Right lobe of liver (tissue), 6 donors: Measurements from ENCODE around the gene MCC. TPM values are rescaled to one million over a fixed set of nuclear protein-coding genes. Genes with fewer than 3 reads are reported as not detected.

ENCODE experiments used
- ATAC-seq, 4 donors: fragments of 200-7000 bp; cut with Tn5 transposase; one replicate each; pipeline ENCODE4 v1.9.1; 2020; ENCODE audit warnings: mild to moderate bottlenecking in 4 of 4, moderate library complexity in 4 of 4
- DNase-seq, 3 donors: peaks; one replicate each; pipeline ENCODE4 v3.0.0-alpha.2; 2020
- H3K27ac ChIP-seq, 3 donors: fragments of 200-600 bp; one replicate each; pipeline ENCODE4 v1.8.0; 2022
- H3K27me3 ChIP-seq, 2 donors: fragments of 200-600 bp; one replicate each; pipeline ENCODE4 v1.8.0; 2022
- H3K36me3 ChIP-seq, 4 donors: fragments of 200-600 bp; sonication (generic) in 1 of 4; one replicate each; pipeline versions ENCODE4 v1.5.1 to v1.8.0; 2017 to 2022; ENCODE audit warnings: control low read depth in 1 of 4
- H3K4me1 ChIP-seq, 4 donors: fragments of 200-600 bp; sonication (generic) in 1 of 4; one replicate each; pipeline versions ENCODE4 v1.5.1 to v1.8.0; 2017 to 2022; ENCODE audit warnings: control low read depth in 1 of 4
- H3K4me3 ChIP-seq, 3 donors: fragments of 200-600 bp; one replicate each; pipeline ENCODE4 v1.8.0; 2022
- H3K9me3 ChIP-seq, 4 donors: fragments of 200-600 bp; sonication (generic) in 1 of 4; one replicate each; pipeline versions ENCODE4 v1.5.1 to v1.8.0; 2017 to 2022; ENCODE audit warnings: control low read depth in 1 of 4
- POLR2A ChIP-seq: fragments of 450-650 bp; IDR thresholded peaks from one replicate; pipeline ENCODE4 v1.6.1; 2017; ENCODE audit warnings: antibody characterized with exemption, mild to moderate bottlenecking
- WGBS: methylation state at CpG from one replicate; pipeline ENCODE4 v1.1.6; 2018; ENCODE audit warnings: low coverage, low lambda C conversion rate; ENCODE audit not compliant: insufficient coverage; ENCODE audit errors: missing lambda C conversion rate; 5-methylcytosine and 5-hydroxymethylcytosine counted together
- intact Hi-C, 2 donors: fragments of 100-400 bp; cut with DNase I; formaldehyde crosslinking; loops; one replicate each; pipeline versions ENCODE4 v1.11.2 to v1.14.1; 2022
- total RNA-seq, 6 experiments: library from RNA; depleted of rRNA in 2 of 6; stranded (reverse); fragments of >200 nt in 2 of 6; fragmentation: NEBNext Ultra II Directional in 3 of 6; extraction: Animal tissue kit (Norgen Biotek cat#: 25700) in 3 of 6; gene quantifications; one replicate each; pipeline versions ENCODE4 v1.1.0 to v1.2.4, GENCODE V29; 2016 to 2023
- TF ChIP-seq, protein P1 (sequence below), 4 donors: fragments of 200-600 bp in 3 of 4; fragments of 450-650 bp in 1 of 4; IDR thresholded peaks; one replicate each; pipeline versions ENCODE4 v1.5.1 to v1.8.0; 2016 to 2022; ENCODE audit warnings: antibody characterized with exemption in 4 of 4, mild to moderate bottlenecking in 2 of 4
- donor health status: DM: no; HTN: yes; CAD: no.
- donor health status: DM: no; HTN: no; CAD: no.
- donor health status: DM: no; HTN: no; CAD: no.
- donor health status: DM: no; HTN: yes; CAD: no.
- donor health status: DM: no; HTN: yes; CAD: no.

MCC gene
- total RNA-seq, 6 experiments from 2014 or later = 23.1 to 35.2 (median 26.1) TPM

DNA sequence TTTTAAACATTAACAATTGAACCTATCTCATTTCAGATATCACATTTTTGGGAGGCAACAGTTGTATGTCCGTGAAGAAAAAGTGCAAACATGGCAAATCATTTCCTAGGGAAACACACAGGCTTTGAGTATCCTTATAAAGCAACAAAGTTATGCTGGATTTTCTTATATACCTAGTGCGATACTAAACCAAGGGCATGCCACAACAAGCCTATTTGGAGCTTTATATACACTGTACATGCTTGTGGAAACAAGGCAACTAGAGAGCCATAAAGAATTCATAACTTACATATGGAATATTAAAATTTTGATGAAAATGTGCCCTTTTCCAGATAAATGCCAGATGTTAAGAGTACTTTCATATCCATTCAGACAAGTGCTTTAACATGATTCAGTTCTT lies 320.3 kb downstream of the MCC start:
- DNase-seq = no peak
- Histone ChIP-seq H3K4me1 (peaks cover 0 to 45% (median 0%) of the 10 kb centered on the region in 4 donors), H3K27me3 (no peaks in the 10 kb centered on the region), H3K4me3 (no peak overlapping the region), H3K36me3 (no peaks in the 10 kb centered on the region), H3K9me3 (no peaks in the 10 kb centered on the region), H3K27ac (no peak overlapping the region)
- intact Hi-C loops = no loop called here
- no peak for ATAC-seq
- WGBS = 81% methylated on average over 2 of the region's 2 CpGs
- TF ChIP-seq, protein P1, sequence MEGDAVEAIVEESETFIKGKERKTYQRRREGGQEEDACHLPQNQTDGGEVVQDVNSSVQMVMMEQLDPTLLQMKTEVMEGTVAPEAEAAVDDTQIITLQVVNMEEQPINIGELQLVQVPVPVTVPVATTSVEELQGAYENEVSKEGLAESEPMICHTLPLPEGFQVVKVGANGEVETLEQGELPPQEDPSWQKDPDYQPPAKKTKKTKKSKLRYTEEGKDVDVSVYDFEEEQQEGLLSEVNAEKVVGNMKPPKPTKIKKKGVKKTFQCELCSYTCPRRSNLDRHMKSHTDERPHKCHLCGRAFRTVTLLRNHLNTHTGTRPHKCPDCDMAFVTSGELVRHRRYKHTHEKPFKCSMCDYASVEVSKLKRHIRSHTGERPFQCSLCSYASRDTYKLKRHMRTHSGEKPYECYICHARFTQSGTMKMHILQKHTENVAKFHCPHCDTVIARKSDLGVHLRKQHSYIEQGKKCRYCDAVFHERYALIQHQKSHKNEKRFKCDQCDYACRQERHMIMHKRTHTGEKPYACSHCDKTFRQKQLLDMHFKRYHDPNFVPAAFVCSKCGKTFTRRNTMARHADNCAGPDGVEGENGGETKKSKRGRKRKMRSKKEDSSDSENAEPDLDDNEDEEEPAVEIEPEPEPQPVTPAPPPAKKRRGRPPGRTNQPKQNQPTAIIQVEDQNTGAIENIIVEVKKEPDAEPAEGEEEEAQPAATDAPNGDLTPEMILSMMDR (IDR thresholded peaks at IDR 0.05) = no peak
- TF ChIP-seq POLR2A = no peak

DNA sequence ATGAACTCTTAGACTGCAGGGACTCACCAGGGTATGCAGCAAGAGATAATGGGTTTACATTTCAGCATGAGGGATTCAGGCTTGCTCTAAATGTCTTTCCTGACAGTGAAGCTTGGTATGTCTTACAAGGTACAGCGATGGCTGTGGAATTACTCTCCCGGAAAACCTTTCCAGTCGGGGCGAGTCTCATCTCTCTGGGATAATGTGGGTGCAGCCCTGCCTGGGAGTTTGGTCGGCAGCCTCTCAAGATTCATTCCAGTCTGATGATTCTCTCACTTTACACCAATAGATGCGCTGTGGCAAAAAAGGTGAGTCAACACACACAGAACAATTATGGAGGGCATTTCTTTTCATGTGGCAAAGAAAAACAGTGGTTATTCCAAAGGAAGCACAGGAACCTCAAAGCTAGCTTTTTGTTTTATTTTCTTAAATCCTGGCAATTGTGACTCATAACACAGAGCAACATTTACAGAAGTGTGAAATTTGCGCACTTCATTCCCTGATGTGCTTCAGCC lies 321.3 kb downstream of the MCC start:
- Histone ChIP-seq H3K4me1 (peaks cover 0 to 45% (median 0%) of the 10 kb centered on the region in 4 donors), H3K27me3 (no peaks in the 10 kb centered on the region), H3K36me3 (no peaks in the 10 kb centered on the region), H3K4me3 (no peak overlapping the region), H3K27ac (no peak overlapping the region), H3K9me3 (no peaks in the 10 kb centered on the region)
- DNase-seq (no peak), ATAC-seq (no peak)
- intact Hi-C loops = no loop called here
- WGBS = 97% methylated on average over 3 of the region's 7 CpGs
- TF ChIP-seq POLR2A = no peak
- TF ChIP-seq, protein P1 (IDR thresholded peaks at IDR 0.05) = no peak

DNA sequence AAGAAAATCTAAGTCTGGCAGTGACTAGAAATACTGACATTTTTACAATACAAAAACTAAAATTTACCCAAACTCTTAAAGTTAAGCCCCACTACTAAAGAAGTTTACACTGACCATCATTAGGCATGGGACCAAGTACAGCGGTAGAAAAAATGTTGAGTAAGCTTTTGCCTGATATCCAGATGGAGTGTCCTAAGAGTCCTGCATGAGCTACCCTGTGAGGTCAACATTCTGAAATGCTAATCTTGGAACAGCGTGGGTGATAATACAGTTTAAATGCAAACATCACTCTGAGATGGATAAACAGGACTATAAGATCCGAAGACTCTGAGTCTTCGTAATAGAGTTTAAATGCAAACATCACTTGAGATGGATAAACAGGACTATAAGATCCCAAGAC lies 322.0 kb downstream of the MCC start:
- Histone ChIP-seq H3K9me3 (no peaks in the 10 kb centered on the region), H3K36me3 (no peaks in the 10 kb centered on the region), H3K27me3 (no peaks in the 10 kb centered on the region), H3K4me1 (peaks cover 0 to 44% (median 0%) of the 10 kb centered on the region in 4 donors), H3K4me3 (no peak overlapping the region), H3K27ac (no peak overlapping the region)
- DNase-seq (no peak), ATAC-seq (peak; percentile 50 to 64 (median 58))
- WGBS = 25% methylated on average over 4 of the region's 4 CpGs
- intact Hi-C loops = no loop called here
- no peak for TF ChIP-seq POLR2A
- TF ChIP-seq, protein P1 (IDR thresholded peaks at IDR 0.05) = no peak

DNA sequence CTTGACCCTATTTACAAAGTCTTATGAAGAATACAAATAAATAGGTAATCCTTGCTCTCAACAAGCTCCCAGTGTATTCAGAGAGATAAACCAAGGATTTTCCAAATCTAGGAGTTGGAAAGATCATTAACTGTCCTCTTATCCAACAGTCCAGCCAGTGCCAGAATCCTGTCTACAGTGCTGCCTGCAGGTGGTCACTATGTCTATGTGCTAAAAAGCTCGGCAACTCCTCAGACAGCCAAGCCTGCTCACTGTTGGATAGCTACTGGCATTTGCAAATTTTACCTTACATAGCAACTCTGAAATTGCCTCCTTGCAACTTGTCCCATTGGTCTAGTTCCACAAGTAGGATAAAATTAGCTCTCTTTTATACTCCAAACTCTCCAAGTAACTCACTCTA lies 324.2 kb downstream of the MCC start:
- Histone ChIP-seq H3K27ac (no peak overlapping the region), H3K4me1 (peaks cover 0 to 31% (median 0%) of the 10 kb centered on the region in 4 donors), H3K9me3 (no peaks in the 10 kb centered on the region), H3K36me3 (no peaks in the 10 kb centered on the region), H3K4me3 (no peak overlapping the region), H3K27me3 (no peaks in the 10 kb centered on the region)
- no peak for ATAC-seq
- DNase-seq = no peak
- intact Hi-C loops = no loop called here
- WGBS = 83% methylated on average over 1 of the region's 1 CpG
- TF ChIP-seq POLR2A = no peak
- TF ChIP-seq, protein P1 (IDR thresholded peaks at IDR 0.05) = no peak

DNA sequence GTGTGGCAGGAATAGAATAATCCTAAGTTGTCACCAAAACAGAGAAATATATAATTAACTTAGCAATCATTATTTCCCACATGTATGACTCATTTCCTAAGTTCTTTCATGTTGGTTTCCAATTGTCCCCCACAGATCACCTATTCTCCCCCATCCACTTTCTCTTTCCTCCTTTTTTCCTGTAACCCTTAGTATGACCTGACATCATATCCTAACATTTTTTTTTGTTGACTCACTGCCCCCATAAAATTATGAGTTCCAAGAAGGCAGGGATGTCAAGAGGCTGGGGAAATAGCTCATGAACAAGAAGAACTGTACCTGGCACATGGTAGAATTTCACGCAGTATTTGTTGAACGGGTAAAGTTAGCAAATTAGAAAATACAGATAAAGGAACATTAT lies 324.9 kb downstream of the MCC start:
- peak in 1 of 4 donors; percentile 15 for ATAC-seq
- intact Hi-C loops = no loop called here
- no peaks in the 10 kb centered on the region for H3K27me3 ChIP-seq

More for the DNA sequence above, 324.9 kb downstream of the MCC start:
- Histone ChIP-seq H3K36me3 (no peaks in the 10 kb centered on the region), H3K4me3 (no peak overlapping the region), H3K9me3 (no peaks in the 10 kb centered on the region), H3K27ac (no peak overlapping the region), H3K4me1 (peaks cover 0 to 31% (median 0%) of the 10 kb centered on the region in 4 donors)
- WGBS = 93% methylated on average over 2 of the region's 2 CpGs
- no peak for DNase-seq
- no peak for TF ChIP-seq POLR2A
- TF ChIP-seq, protein P1 (IDR thresholded peaks at IDR 0.05) = no peak
